ENCODE measurements around the gene MFRP. TPM values are rescaled to one million over a fixed set of nuclear protein-coding genes. Genes with fewer than 3 reads are reported as not detected.
A peak's percentile ranks its signal among the peaks of the same experiment; 100 is the strongest.

The MFRP gene
- total RNA-seq, 1 donor from 2014 or later, result not detected

- DNase-seq, result no peak
Observed at GRCh38 chr11:119336744-119337469, 9.6 kb downstream of the MFRP start.

- DNase-seq, result no peak
Observed at GRCh38 chr11:119335655-119336543, 10.6 kb downstream of the MFRP start.

- DNase-seq, result no peak
Observed at GRCh38 chr11:119335091-119335654, 11.3 kb downstream of the MFRP start.

GRCh38 chr11:119334174-119334930 lies 12.2 kb downstream of the MFRP start, which contains the start of gene RNF26:
Gene RNF26, plus strand, starts transcription at chr11:119334527. Its CDS starts 596 bp downstream, at chr11:119335123.
- peak; percentile 99 for DNase-seq

- DNase-seq, result no peak
Observed at GRCh38 chr11:119332111-119332765, 14.3 kb downstream of the MFRP start.

- no peak for DNase-seq
Observed at GRCh38 chr11:119330237-119330636, 16.3 kb downstream of the MFRP start.

- DNase-seq, result no peak
Observed at GRCh38 chr11:119329320-119329719, 17.2 kb downstream of the MFRP start.

- DNase-seq, result no peak
Observed at GRCh38 chr11:119324189-119324588, 22.3 kb downstream of the MFRP start.

- peak; percentile 87 for DNase-seq
Observed at GRCh38 chr11:119323532-119324033, 22.9 kb downstream of the MFRP start.

- DNase-seq, result no peak
Observed at GRCh38 chr11:119322921-119323531, 23.5 kb downstream of the MFRP start.

GRCh38 chr11:119322360-119322739 lies 24.2 kb downstream of the MFRP start:
- DNase-seq, result peak; percentile 44

- DNase-seq, result peak; percentile 86
Observed at GRCh38 chr11:119320776-119321524, 25.6 kb downstream of the MFRP start.

- peak; percentile 72 for DNase-seq
Observed at GRCh38 chr11:119320240-119320775, 26.2 kb downstream of the MFRP start.

- DNase-seq, result peak; percentile 86
Observed at GRCh38 chr11:119319700-119320239, 26.7 kb downstream of the MFRP start.

GRCh38 chr11:119319136-119319699 lies 27.3 kb downstream of the MFRP start:
- DNase-seq, result peak; percentile 40

- DNase-seq, result peak; percentile 89
Observed at GRCh38 chr11:119318240-119319135, 28.0 kb downstream of the MFRP start.

- no peak for DNase-seq
Observed at GRCh38 chr11:119317592-119318239, 28.8 kb downstream of the MFRP start.

Measured in dermis blood vessel endothelial cell (primary cell).